H1 (cell line): ENCODE data around the gene PALD1. TPM values are rescaled to one million over a fixed set of nuclear protein-coding genes. Genes with fewer than 3 reads are reported as not detected.

ENCODE experiments used
- CTCF ChIA-PET: fragments of 300-600 bp; sonication (Branson Sonifier 250); formaldehyde crosslinking; loops from one replicate; lab custom pipeline; 2021; ENCODE audit not compliant: partially characterized antibody; lab: Charles Lee
- POLR2A ChIA-PET: fragments of 300-600 bp; sonication (Branson Sonifier 250); formaldehyde crosslinking; loops from one replicate; lab custom pipeline; 2021; ENCODE audit warnings: inconsistent platforms; ENCODE audit not compliant: partially characterized antibody; lab: Charles Lee
- DNase-seq, 2 experiments: peaks; one replicate each; pipeline versions ENCODE4 v3.0.0 to v3.0.0-alpha.2; 2010 to 2022; ENCODE audit warnings: low spot score in 2 of 2, low read depth in 1 of 2, mixed read lengths in 1 of 2
- FAIRE-seq: peaks from 2 replicates; lab custom pipeline; 2011; peaks lifted over from hg19 to GRCh38; lab: Jason Lieb, UNC
- H2AFZ ChIP-seq: 2 replicates; pipeline ENCODE4 v1.8.1; 2012; ENCODE audit warnings: low read length, inconsistent platforms
- H2AK5ac ChIP-seq: 2 replicates; pipeline ENCODE4 v1.6.1; 2013; ENCODE audit warnings: low read depth, low read length
- H2BK120ac ChIP-seq: replicated peaks from 2 replicates; pipeline ENCODE3; 2013; ENCODE audit warnings: low read depth, low read length, inconsistent platforms
- H2BK12ac ChIP-seq: 2 replicates; pipeline ENCODE4 v1.6.1; 2013; ENCODE audit warnings: low read depth, low read length
- H2BK15ac ChIP-seq: 2 replicates; pipeline ENCODE4 v1.6.1; 2013; ENCODE audit warnings: low read length
- H2BK20ac ChIP-seq: 2 replicates; pipeline ENCODE4 v1.6.1; 2013; ENCODE audit warnings: low read length
- H2BK5ac ChIP-seq: 2 replicates; pipeline ENCODE4 v1.6.1; 2013; ENCODE audit warnings: low read depth, low read length
- H3K14ac ChIP-seq: 2 replicates; pipeline ENCODE4 v1.6.1; 2013; ENCODE audit warnings: inconsistent platforms; ENCODE audit not compliant: insufficient read length
- H3K18ac ChIP-seq: 2 replicates; pipeline ENCODE4 v1.6.1; 2013; ENCODE audit warnings: low read length; ENCODE audit errors: extremely low read depth
- H3K23ac ChIP-seq: 2 replicates; pipeline ENCODE4 v1.6.1; 2013; ENCODE audit warnings: inconsistent platforms; ENCODE audit not compliant: insufficient read length
- H3K23me2 ChIP-seq: 2 replicates; pipeline ENCODE4 v1.6.1; 2013; ENCODE audit warnings: low read depth, low read length
- H3K27ac ChIP-seq: 2 replicates; pipeline ENCODE4 v1.6.1; 2011; ENCODE audit warnings: low read depth, low read length, inconsistent platforms
- H3K27me3 ChIP-seq, 4 experiments: replicated peaks in 1 of 4; 1 replicate in 1 of 4; 2 replicates in 3 of 4; pipeline versions ENCODE4 v1.6.1 to v1.8.1; 2011 to 2013; ENCODE audit warnings: low read length in 3 of 4, mild to moderate bottlenecking in 3 of 4, inconsistent platforms in 2 of 4, mixed read lengths in 2 of 4, moderate library complexity in 1 of 4; ENCODE audit not compliant: control insufficient read depth in 3 of 4, insufficient read depth in 3 of 4; ENCODE audit errors: extremely low read depth in 1 of 4
- H3K36me3 ChIP-seq, 4 experiments: 2 replicates each; pipeline versions ENCODE4 v1.6.1 to v1.8.1; 2011 to 2013; ENCODE audit warnings: mild to moderate bottlenecking in 4 of 4, low read length in 3 of 4, moderate library complexity in 2 of 4, control low read depth in 1 of 4, inconsistent platforms in 1 of 4; ENCODE audit not compliant: insufficient read depth in 4 of 4, control insufficient read depth in 2 of 4
- H3K4ac ChIP-seq: replicated peaks from 2 replicates; pipeline ENCODE3; 2013; ENCODE audit warnings: low read length, low read depth, mixed read lengths, inconsistent platforms; ENCODE audit not compliant: insufficient read length
- H3K4me1 ChIP-seq, 4 experiments: replicated peaks in 1 of 4; 1 replicate in 1 of 4; 2 replicates in 3 of 4; pipeline versions ENCODE4 v1.6.1 to v1.8.1; 2011 to 2013; ENCODE audit warnings: low read length in 3 of 4, inconsistent platforms in 2 of 4, mixed read lengths in 1 of 4; ENCODE audit not compliant: insufficient read depth in 4 of 4, control insufficient read depth in 3 of 4
- H3K4me2 ChIP-seq, 2 experiments: 2 replicates each; pipeline versions ENCODE4 v1.6.1 to v1.8.1; 2011 to 2013; ENCODE audit warnings: low read depth in 2 of 2, low read length in 2 of 2, control low read depth in 1 of 2, inconsistent platforms in 1 of 2, mild to moderate bottlenecking in 1 of 2; ENCODE audit not compliant: insufficient read depth in 1 of 2
- H3K4me3 ChIP-seq, 4 experiments: fragments of 200-600, 300-600 bp in 1 of 4; sonication (generic), shearing (Covaris generic), sonication (Bioruptor Twin) in 1 of 4; 2 replicates each; pipeline versions ENCODE4 v1.5.1 to v1.8.1; 2011 to 2016; ENCODE audit warnings: low read length in 4 of 4, low read depth in 3 of 4, control low read depth in 2 of 4, inconsistent platforms in 2 of 4, mild to moderate bottlenecking in 2 of 4, mixed read lengths in 1 of 4, moderate library complexity in 1 of 4; ENCODE audit not compliant: insufficient read depth in 2 of 4; ENCODE audit errors: extremely low read depth in 1 of 4
- H3K56ac ChIP-seq: replicated peaks from 2 replicates; pipeline ENCODE3; 2013; ENCODE audit warnings: low read depth, mild to moderate bottlenecking, mixed read lengths, low read length, inconsistent platforms; ENCODE audit not compliant: insufficient read length
- H3K79me1 ChIP-seq: 2 replicates; pipeline ENCODE4 v1.6.1; 2013; ENCODE audit warnings: low read depth, low read length, control low read depth
- H3K79me2 ChIP-seq, 2 experiments: 2 replicates each; pipeline versions ENCODE4 v1.6.1 to v1.8.1; 2012 to 2013; ENCODE audit warnings: low read length in 2 of 2, mild to moderate bottlenecking in 2 of 2, inconsistent platforms in 1 of 2; ENCODE audit not compliant: insufficient read depth in 2 of 2, control insufficient read depth in 1 of 2
- H3K9ac ChIP-seq, 4 experiments: replicated peaks in 1 of 4; 1 replicate in 1 of 4; 2 replicates in 3 of 4; pipeline versions ENCODE4 v1.6.1 to v1.8.1; 2011 to 2013; ENCODE audit warnings: low read depth in 3 of 4, low read length in 3 of 4, control low read depth in 2 of 4, mild to moderate bottlenecking in 2 of 4, moderate library complexity in 2 of 4, inconsistent platforms in 1 of 4; ENCODE audit errors: extremely low read depth in 1 of 4
- H3K9me3 ChIP-seq, 2 experiments: 2 replicates each; pipeline versions ENCODE4 v1.6.1 to v1.8.1; 2012 to 2013; ENCODE audit warnings: mild to moderate bottlenecking in 2 of 2, moderate library complexity in 2 of 2, control low read depth in 1 of 2, inconsistent platforms in 1 of 2, low read depth in 1 of 2, low read length in 1 of 2, mixed read lengths in 1 of 2; ENCODE audit not compliant: insufficient read depth in 2 of 2
- H4K20me1 ChIP-seq, 2 experiments: replicated peaks in 1 of 2; 2 replicates each; pipeline versions ENCODE3 to v1.8.1; 2011 to 2013; ENCODE audit warnings: inconsistent platforms in 2 of 2, low read length in 2 of 2, mild to moderate bottlenecking in 1 of 2; ENCODE audit not compliant: insufficient read depth in 2 of 2, control insufficient read depth in 1 of 2
- H4K5ac ChIP-seq: 2 replicates; pipeline ENCODE4 v1.6.1; 2013; ENCODE audit warnings: low read length, low read depth, mixed read lengths, inconsistent platforms; ENCODE audit not compliant: insufficient read length
- H4K8ac ChIP-seq: 2 replicates; pipeline ENCODE4 v1.8.0; 2013; ENCODE audit warnings: mild to moderate bottlenecking, moderate library complexity, low read length, inconsistent platforms; ENCODE audit not compliant: insufficient read depth; ENCODE audit errors: extremely low read depth
- H4K91ac ChIP-seq: replicated peaks from 2 replicates; pipeline ENCODE3; 2013; ENCODE audit warnings: low read length, mixed read lengths, inconsistent platforms; ENCODE audit not compliant: insufficient read length
- ASH2L ChIP-seq: fragments of 200-600, 300-600 bp; sonication (generic); IDR thresholded peaks from one replicate; pipeline ENCODE4 v1.7.1; 2017; ENCODE audit warnings: low read length
- CHD1 ChIP-seq: IDR thresholded peaks from 2 replicates; pipeline ENCODE4 v1.6.1; 2012; ENCODE audit warnings: low read depth, low read length, improper control_type of control experiment
- CHD2 ChIP-seq: IDR thresholded peaks from 2 replicates; pipeline ENCODE4 v1.6.1; 2012; ENCODE audit warnings: low read length, improper control_type of control experiment
- CTBP2 ChIP-seq: IDR thresholded peaks from 2 replicates; pipeline ENCODE4 v1.7.0; 2011; ENCODE audit warnings: borderline replicate concordance, mild to moderate bottlenecking, moderate library complexity, mixed read lengths, low read length; ENCODE audit not compliant: insufficient read depth, insufficient read length
- JUND ChIP-seq: IDR thresholded peaks from 2 replicates; pipeline ENCODE4 v1.6.1; 2011; ENCODE audit warnings: mild to moderate bottlenecking, improper control_type of control experiment, low read length
- MAFK ChIP-seq: IDR thresholded peaks from 2 replicates; pipeline ENCODE4 v1.6.1; 2012; ENCODE audit warnings: low read depth, mild to moderate bottlenecking, improper control_type of control experiment, low read length
- RFX5 ChIP-seq: IDR thresholded peaks from 2 replicates; pipeline ENCODE4 v1.6.1; 2011; ENCODE audit warnings: low read depth, low read length, improper control_type of control experiment, borderline replicate concordance
- SP1 ChIP-seq: IDR thresholded peaks from 2 replicates; pipeline ENCODE4 v1.6.1; 2011; ENCODE audit warnings: low read depth, low read length
- SP4 ChIP-seq: IDR thresholded peaks from 2 replicates; pipeline ENCODE4 v1.6.1; 2012; ENCODE audit warnings: low read length, inconsistent platforms
- TEAD4 ChIP-seq: IDR thresholded peaks from 2 replicates; pipeline ENCODE4 v1.6.1; 2012; ENCODE audit warnings: low read depth, low read length, inconsistent platforms, mixed read lengths
- WGBS, 2 experiments: shearing (Covaris generic) in 1 of 2; methylation state at CpG; one replicate each; pipeline versions ENCODE4 v1.1.6 to v1.1.7; 2013 to 2015; ENCODE audit warnings: low lambda C conversion rate in 2 of 2, mixed read lengths in 2 of 2, inconsistent platforms in 1 of 2, low coverage in 1 of 2, missing lambda C conversion rate in 1 of 2; ENCODE audit not compliant: insufficient replicate concordance in 2 of 2, insufficient coverage in 1 of 2, insufficient read length in 1 of 2; ENCODE audit errors: extremely low coverage in 1 of 2, missing lambda C conversion rate in 1 of 2; 5-methylcytosine and 5-hydroxymethylcytosine counted together
- polyA plus RNA-seq, 7 experiments: library from polyadenylated mRNA; depleted of rRNA in 3 of 7; stranded (reverse) in 5 of 7; unstranded in 2 of 7; fragments of >200 nt in 5 of 7; fragments of 200-250 nt in 2 of 7; gene quantifications; 1 replicate in 5 of 7; 2 replicates in 1 of 7; 4 replicates in 1 of 7; pipeline versions ENCODE4 v1.2.1 to v1.2.3, GENCODE V29; 2011 to 2013; ENCODE audit warnings: missing spikeins in 2 of 7, mixed read lengths in 2 of 7
- total RNA-seq: library from RNA; stranded (reverse); fragmentation: NEBNext Ultra II Directional; extraction: Animal tissue kit (Norgen Biotek cat#: 25700); gene quantifications from 2 replicates; pipeline ENCODE4 v1.2.1, GENCODE V29; 2021
- TF ChIP-seq, protein P1 (sequence below): IDR thresholded peaks from 2 replicates; pipeline ENCODE4 v1.6.1; 2011; ENCODE audit warnings: low read length, improper control_type of control experiment
- TF ChIP-seq, protein P2 (sequence below): IDR thresholded peaks from 2 replicates; pipeline ENCODE4 v1.6.1; 2012; ENCODE audit warnings: inconsistent platforms

Gene PALD1
- total and polyA plus RNA-seq, 2 of the 8 experiments (the other 6 are each of a cell fraction or from before 2014, with no cell fraction given), result 13.3 to 32.8 TPM

DNA sequence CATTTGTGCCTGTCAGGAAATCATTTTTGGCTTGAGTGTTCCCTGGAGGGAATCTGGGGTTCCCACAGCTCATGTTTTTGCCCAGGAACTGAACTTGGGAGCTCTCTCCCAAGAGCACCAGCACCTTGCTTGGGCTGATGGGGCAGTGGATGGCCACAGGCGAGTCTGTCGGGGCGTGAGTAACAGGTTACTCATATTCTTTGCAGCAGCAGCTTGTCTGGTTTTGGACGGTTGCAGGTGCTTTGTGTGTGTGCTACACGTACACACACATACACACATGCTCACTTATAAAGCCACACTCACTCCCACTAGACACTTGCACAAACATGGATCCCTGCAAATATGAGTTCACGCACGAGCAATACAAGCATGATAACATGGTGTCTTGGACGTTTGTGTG is 2.9 kb upstream of the PALD1 start:
- Histone ChIP-seq H3K18ac (no peak overlapping the region), H3K9ac (no peak overlapping the region), H2AK5ac (no peak overlapping the region), H4K5ac (no peak overlapping the region), H4K8ac (no peak overlapping the region), H3K27me3 (peaks cover 0 to 6% (median 2%) of the 10 kb centered on the region in 4 experiments; a peak in 4 of 7 replicates), H2BK12ac (no peak overlapping the region), H3K79me1 (no peaks in the 10 kb centered on the region; the same call in 1 of the 2 replicates), H3K79me2 (peaks cover 0 to 14% of the 10 kb centered on the region in 2 experiments; a peak in 2 of 4 replicates), H3K23me2 (peaks cover 17% of the 10 kb centered on the region; the same call in 1 of the 2 replicates), H2BK15ac (no peak overlapping the region), H3K4me2 (no peak overlapping the region), H3K9me3 (no peaks in the 10 kb centered on the region), H4K91ac (no peak overlapping the region), H2BK120ac (no peak overlapping the region), H2AFZ (no peak overlapping the region), H2BK5ac (no peak overlapping the region), H3K23ac (no peak overlapping the region), H4K20me1 (peaks cover 0 to 4% of the 10 kb centered on the region in 2 experiments), H3K4me1 (peaks cover 9 to 17% (median 14%) of the 10 kb centered on the region in 4 experiments), H3K56ac (no peak overlapping the region), H2BK20ac (no peak overlapping the region), H3K4ac (no peak overlapping the region), H3K27ac (no peak overlapping the region), H3K14ac (no peak overlapping the region), H3K4me3 (no peak overlapping the region), H3K36me3 (no peaks in the 10 kb centered on the region)
- CTCF ChIA-PET, result interaction anchor here (0.6 to 43.0 kb wide), 10 partner anchors 10 to 352 kb away, joined by 3 to 908 read pairs (median 4); partner anchors contain the start of gene TYSND1
- FAIRE-seq, result no peak
- no peak for DNase-seq
- POLR2A ChIA-PET, result interaction anchor here (0.6 to 1.7 kb wide), 2 partner anchors 9 to 14 kb away, joined by 3 to 4 read pairs; no protein-coding TSS in a partner anchor
- WGBS, 2 experiments, result 85% methylated on average over 8 of the region's 8 CpGs; no CpG with 5 or more reads in 1 of the 2 experiments
- TF ChIP-seq CTBP2 (no peak), CHD1 (no peak), MAFK (no peak), RFX5 (no peak), SP1 (no peak), CHD2 (no peak), JUND (no peak), TEAD4 (no peak), ASH2L (no peak), SP4 (no peak)
- TF ChIP-seq, protein P1, sequence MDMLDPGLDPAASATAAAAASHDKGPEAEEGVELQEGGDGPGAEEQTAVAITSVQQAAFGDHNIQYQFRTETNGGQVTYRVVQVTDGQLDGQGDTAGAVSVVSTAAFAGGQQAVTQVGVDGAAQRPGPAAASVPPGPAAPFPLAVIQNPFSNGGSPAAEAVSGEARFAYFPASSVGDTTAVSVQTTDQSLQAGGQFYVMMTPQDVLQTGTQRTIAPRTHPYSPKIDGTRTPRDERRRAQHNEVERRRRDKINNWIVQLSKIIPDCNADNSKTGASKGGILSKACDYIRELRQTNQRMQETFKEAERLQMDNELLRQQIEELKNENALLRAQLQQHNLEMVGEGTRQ, result no peak
- TF ChIP-seq, protein P2, sequence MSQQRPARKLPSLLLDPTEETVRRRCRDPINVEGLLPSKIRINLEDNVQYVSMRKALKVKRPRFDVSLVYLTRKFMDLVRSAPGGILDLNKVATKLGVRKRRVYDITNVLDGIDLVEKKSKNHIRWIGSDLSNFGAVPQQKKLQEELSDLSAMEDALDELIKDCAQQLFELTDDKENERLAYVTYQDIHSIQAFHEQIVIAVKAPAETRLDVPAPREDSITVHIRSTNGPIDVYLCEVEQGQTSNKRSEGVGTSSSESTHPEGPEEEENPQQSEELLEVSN, result no peak
